Transverse colon (tissue), 4 donors: ENCODE measurements around the gene YIPF5. TPM values are rescaled to one million over a fixed set of nuclear protein-coding genes. Genes with fewer than 3 reads are reported as not detected.

Experiments
- DNase-seq: peaks from one replicate; pipeline ENCODE4 v3.0.0-alpha.2; 2019
- H3K27ac ChIP-seq, 4 donors: fragments of 200-600 bp; sonication (generic); 2 replicates each; pipeline ENCODE4 v1.5.1; 2016 to 2018; ENCODE audit warnings: inconsistent platforms in 4 of 4
- H3K27me3 ChIP-seq: fragments of 200-600 bp; sonication (generic); 2 replicates; pipeline ENCODE4 v1.5.1; 2017; ENCODE audit warnings: inconsistent platforms
- H3K36me3 ChIP-seq, 4 donors: fragments of 200-600 bp; sonication (generic); 2 replicates each; pipeline ENCODE4 v1.5.1; 2017 to 2019; ENCODE audit warnings: inconsistent platforms in 4 of 4
- H3K4me1 ChIP-seq, 4 donors: fragments of 200-600 bp; sonication (generic); 2 replicates each; pipeline ENCODE4 v1.5.1; 2017 to 2020; ENCODE audit warnings: inconsistent platforms in 4 of 4
- H3K4me3 ChIP-seq, 4 donors: fragments of 200-600 bp; sonication (generic); 1 replicate in 1 of 4; 2 replicates in 3 of 4; pipeline versions ENCODE4 v1.5.1 to v1.6.1; 2017 to 2019; ENCODE audit warnings: inconsistent platforms in 4 of 4
- H3K9me3 ChIP-seq, 2 donors: fragments of 200-600 bp; sonication (generic); 2 replicates each; pipeline ENCODE4 v1.5.1; 2017 to 2019; ENCODE audit warnings: inconsistent platforms in 2 of 2
- EP300 ChIP-seq: sonication (generic); formaldehyde crosslinking; IDR thresholded peaks from one replicate; pipeline ENCODE4 v1.6.1; 2017; ENCODE audit warnings: antibody characterized with exemption, low read depth
- POLR2A ChIP-seq: fragments of 450-650 bp; IDR thresholded peaks from one replicate; pipeline ENCODE4 v1.6.1; 2016; ENCODE audit warnings: antibody characterized with exemption, mild to moderate bottlenecking, moderate library complexity
- POLR2AphosphoS5 ChIP-seq, 3 donors: sonication (generic); formaldehyde crosslinking; IDR thresholded peaks; one replicate each; pipeline ENCODE4 v1.6.1; 2016; ENCODE audit warnings: antibody characterized with exemption in 3 of 3
- WGBS, 2 donors: methylation state at CpG; one replicate each; pipeline ENCODE4 v1.1.5; 2018; ENCODE audit warnings: low coverage in 1 of 2; 5-methylcytosine and 5-hydroxymethylcytosine counted together
- in situ Hi-C, 4 donors: fragments of 200-750 bp; cut with MboI; loops; one replicate each; pipeline versions ENCODE4 v1.15.0 to v1.15.1; 2017; ENCODE audit warnings: low sequenced_read_pairs in 3 of 4, low pct_ligation_motif_present in 1 of 4, low pct_unique_long_range_greater_than_20kb in 1 of 4
- intact Hi-C: fragments of 100-400 bp; cut with DNase I; formaldehyde crosslinking; loops from one replicate; pipeline ENCODE4 v1.15.1; 2023; ENCODE audit warnings: low total_unique reads
- total RNA-seq, 4 donors: library from RNA; depleted of rRNA; stranded (reverse); fragments of >200 nt; gene quantifications; one replicate each; pipeline ENCODE4 v1.1.0, GENCODE V29; 2016
- TF ChIP-seq, protein P1 (sequence below), 5 experiments: fragments of 200-600 bp in 3 of 5; fragments of 450-650 bp in 2 of 5; sonication (generic) in 3 of 5; IDR thresholded peaks; 1 replicate in 2 of 5; 2 replicates in 3 of 5; pipeline ENCODE4 v1.5.1; 2016 to 2017; ENCODE audit warnings: antibody characterized with exemption in 5 of 5, inconsistent platforms in 3 of 5, mild to moderate bottlenecking in 2 of 5, moderate library complexity in 1 of 5

YIPF5 gene
- total RNA-seq = 10 to 100 TPM; 10.1 to 44.4 (median 25.6) TPM

DNA sequence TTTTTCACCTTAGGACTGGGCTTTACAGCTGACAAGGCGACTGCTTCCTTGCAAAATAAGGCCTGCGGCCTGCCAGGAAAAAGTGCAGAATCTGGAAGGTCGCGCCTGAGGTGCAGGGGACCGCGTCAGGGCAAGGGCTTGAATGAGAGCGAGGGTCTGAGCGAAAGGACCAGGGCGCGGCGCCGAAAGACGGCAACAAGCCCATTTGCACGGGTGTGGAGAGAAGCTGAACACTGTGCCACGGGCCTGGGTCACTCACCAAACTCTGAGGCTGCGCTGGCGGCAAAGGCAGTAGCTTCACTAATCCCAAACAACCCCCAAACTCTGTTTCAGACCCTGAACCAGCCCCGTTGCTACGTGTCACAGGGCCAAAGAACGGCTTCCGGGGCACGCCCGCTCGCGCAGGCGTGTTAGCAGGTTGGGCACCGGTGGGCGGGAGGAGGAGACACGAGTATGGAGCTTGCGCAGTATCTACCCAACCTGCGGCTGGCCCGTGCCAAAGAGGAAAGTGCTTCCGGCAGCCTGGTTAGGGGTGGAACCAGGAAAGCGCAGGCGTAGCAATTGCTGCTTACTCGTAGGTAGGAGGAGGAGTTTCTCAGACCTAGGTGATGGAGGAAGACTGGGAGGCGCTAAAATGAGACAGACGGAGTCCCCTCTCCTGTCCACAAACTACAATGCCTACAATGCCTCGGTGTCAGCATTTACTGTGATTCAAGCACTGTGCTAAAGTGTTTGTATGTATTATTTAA is at the start of gene YIPF5, which contains the start of gene KCTD16:
TSS of gene YIPF5 (minus strand) at position 384 of the 749 bp plus-strand sequence. CDS start 704 bp downstream, outside the sequence.
TSS of gene KCTD16 (plus strand) at position 598 of the 749 bp plus-strand sequence.
- peaks cover 6 to 25% (median 16%) of the 10 kb centered on the region in 4 donors for H3K4me1 ChIP-seq
- no peaks in the 10 kb centered on the region for H3K9me3 ChIP-seq
- peaks cover 6% of the 10 kb centered on the region for H3K27me3 ChIP-seq
- H3K36me3 ChIP-seq = peaks cover 0 to 3% (median under 1%) of the 10 kb centered on the region in 4 donors
- in situ Hi-C loops = loop anchor here in 1 of 4 donors (25.0 kb wide), 1 partner anchor 758 kb away; the partner anchor contains the start of gene NR3C1
- 0 to 1% methylated on average over 9 to 39 of the region's 39 CpGs for WGBS, 2 donors
- peak within 1 kb of the TSS; percentile 85 to 88 (median 86) for H3K27ac ChIP-seq
- TF ChIP-seq POLR2AphosphoS5 (IDR thresholded peaks at IDR 0.05) (peak; percentile 76 to 90 (median 90)), POLR2A (peak; percentile 83)
- TF ChIP-seq, protein P1, sequence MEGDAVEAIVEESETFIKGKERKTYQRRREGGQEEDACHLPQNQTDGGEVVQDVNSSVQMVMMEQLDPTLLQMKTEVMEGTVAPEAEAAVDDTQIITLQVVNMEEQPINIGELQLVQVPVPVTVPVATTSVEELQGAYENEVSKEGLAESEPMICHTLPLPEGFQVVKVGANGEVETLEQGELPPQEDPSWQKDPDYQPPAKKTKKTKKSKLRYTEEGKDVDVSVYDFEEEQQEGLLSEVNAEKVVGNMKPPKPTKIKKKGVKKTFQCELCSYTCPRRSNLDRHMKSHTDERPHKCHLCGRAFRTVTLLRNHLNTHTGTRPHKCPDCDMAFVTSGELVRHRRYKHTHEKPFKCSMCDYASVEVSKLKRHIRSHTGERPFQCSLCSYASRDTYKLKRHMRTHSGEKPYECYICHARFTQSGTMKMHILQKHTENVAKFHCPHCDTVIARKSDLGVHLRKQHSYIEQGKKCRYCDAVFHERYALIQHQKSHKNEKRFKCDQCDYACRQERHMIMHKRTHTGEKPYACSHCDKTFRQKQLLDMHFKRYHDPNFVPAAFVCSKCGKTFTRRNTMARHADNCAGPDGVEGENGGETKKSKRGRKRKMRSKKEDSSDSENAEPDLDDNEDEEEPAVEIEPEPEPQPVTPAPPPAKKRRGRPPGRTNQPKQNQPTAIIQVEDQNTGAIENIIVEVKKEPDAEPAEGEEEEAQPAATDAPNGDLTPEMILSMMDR (IDR thresholded peaks at IDR 0.05) = no peak
- intact Hi-C loops = no loop called here
- DNase-seq = peak; percentile 98
- H3K4me3 ChIP-seq = peak within 1 kb of the TSS; percentile 80 to 89 (median 86)

DNA sequence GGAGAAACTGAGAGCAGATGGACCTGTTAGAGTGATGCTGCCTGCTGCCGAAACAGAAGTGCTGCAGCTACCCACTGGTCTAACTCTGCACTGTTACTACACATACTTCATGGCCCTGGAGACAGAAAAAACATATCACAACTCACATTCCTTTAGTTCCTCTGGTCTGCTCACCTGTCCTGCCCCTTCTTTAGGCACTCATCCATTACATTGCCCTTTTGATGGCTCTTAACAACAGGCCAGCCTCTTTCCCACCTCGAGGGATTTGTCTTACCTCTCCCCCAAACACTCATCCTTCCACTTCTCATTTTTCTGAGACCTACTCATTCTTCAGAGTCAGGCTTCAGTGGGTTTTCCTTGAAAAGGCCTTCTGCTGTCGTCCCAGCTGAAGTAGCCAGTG is 49.4 kb upstream of the YIPF5 start:
- Histone ChIP-seq H3K4me1 (no peaks in the 10 kb centered on the region), H3K27me3 (no peaks in the 10 kb centered on the region), H3K9me3 (no peaks in the 10 kb centered on the region), H3K4me3 (no peak overlapping the region), H3K36me3 (peaks cover 0 to 2% (median 0%) of the 10 kb centered on the region in 4 donors), H3K27ac (no peak overlapping the region)
- no peak for DNase-seq
- in situ Hi-C loops (loop anchor here in 2 of 4 donors (25.0 kb wide), 2 partner anchors 1617 to 1842 kb away; partner anchors contain the start of gene PRELID2 (in 1 of the 2)), intact Hi-C loops (no loop called here)
- no peak for TF ChIP-seq EP300
- no peak for TF ChIP-seq POLR2A
- TF ChIP-seq, protein P1 (IDR thresholded peaks at IDR 0.05) = no peak
- no peak for TF ChIP-seq POLR2AphosphoS5 (IDR thresholded peaks at IDR 0.05)
- WGBS, 2 donors = 69 to 83% methylated on average over 2 to 3 of the region's 3 CpGs

DNA sequence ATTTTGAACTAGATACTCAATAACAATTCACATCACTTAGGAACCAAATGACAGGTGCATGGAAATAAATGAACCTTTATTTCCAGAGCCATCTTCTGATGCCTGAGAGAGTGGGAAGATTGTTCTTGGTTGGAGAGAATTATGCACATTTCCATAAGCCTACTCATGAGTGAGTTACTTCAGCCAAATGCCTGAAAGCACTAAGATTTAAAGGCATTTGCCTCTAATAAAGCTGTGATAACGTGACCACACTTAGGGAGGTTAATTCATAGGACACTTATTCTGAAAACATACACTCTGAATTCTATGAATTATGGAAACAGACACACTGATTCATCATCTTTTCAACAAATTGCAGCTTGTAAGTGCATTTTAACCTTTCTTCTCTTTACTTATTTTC is 40.2 kb upstream of the YIPF5 start:
- no peak overlapping the region for H3K4me3 ChIP-seq
- no peaks in the 10 kb centered on the region for H3K9me3 ChIP-seq
- in situ Hi-C loops = loop anchor here in 2 of 4 donors (25.0 kb wide), 2 partner anchors 1627 to 1852 kb away; partner anchors contain the start of gene PRELID2 (in 1 of the 2)
- DNase-seq = no peak
- no peak overlapping the region for H3K27ac ChIP-seq
- TF ChIP-seq, protein P1 (IDR thresholded peaks at IDR 0.05) = no peak
- no peak for TF ChIP-seq POLR2AphosphoS5 (IDR thresholded peaks at IDR 0.05)
- TF ChIP-seq POLR2A = no peak
- TF ChIP-seq EP300 = no peak
- WGBS, 2 donors = 50 to 69% methylated on average over 1 of the region's 1 CpG
- intact Hi-C loops = no loop called here
- no peaks in the 10 kb centered on the region for H3K36me3 ChIP-seq
- no peaks in the 10 kb centered on the region for H3K4me1 ChIP-seq
- peaks cover 31% of the 10 kb centered on the region for H3K27me3 ChIP-seq

DNA sequence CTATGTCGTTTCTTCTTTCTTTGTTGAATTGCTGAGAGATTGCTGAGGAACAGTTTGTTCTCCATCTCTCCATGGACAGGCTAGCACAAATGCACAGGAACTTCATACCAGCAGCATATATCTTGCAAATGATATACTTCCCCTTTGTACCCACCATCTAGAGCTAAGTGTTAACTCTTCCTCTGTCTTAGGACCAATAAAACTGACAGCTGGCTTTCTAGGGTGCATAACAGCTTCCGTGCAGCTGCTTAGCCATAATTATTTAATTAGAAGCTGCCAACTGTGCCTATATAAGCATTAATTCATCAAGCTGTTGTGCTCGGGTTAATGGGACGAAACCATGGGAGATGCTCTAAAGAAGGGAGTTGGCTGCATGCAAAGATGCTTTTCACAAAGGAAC is 38.9 kb upstream of the YIPF5 start:
- H3K36me3 ChIP-seq = no peaks in the 10 kb centered on the region
- WGBS, 2 donors = 70 to 83% methylated on average over 4 of the region's 4 CpGs
- peaks cover 43% of the 10 kb centered on the region for H3K27me3 ChIP-seq
- DNase-seq = no peak
- TF ChIP-seq, protein P1 (IDR thresholded peaks at IDR 0.05) = no peak
- TF ChIP-seq POLR2A (no peak), EP300 (no peak), POLR2AphosphoS5 (IDR thresholded peaks at IDR 0.05) (no peak)
- H3K27ac ChIP-seq = no peak overlapping the region
- H3K4me3 ChIP-seq = no peak overlapping the region
- intact Hi-C loops = no loop called here
- H3K4me1 ChIP-seq = peaks cover 0 to 7% (median 5%) of the 10 kb centered on the region in 4 donors
- in situ Hi-C loops = loop anchor here in 2 of 4 donors (25.0 kb wide), 2 partner anchors 1628 to 1853 kb away; partner anchors contain the start of gene PRELID2 (in 1 of the 2)
- H3K9me3 ChIP-seq = no peaks in the 10 kb centered on the region
